HFFc6 (cell line): Measurements from ENCODE around the gene ZNF407. TPM values are rescaled to one million over a fixed set of nuclear protein-coding genes. Genes with fewer than 3 reads are reported as not detected.

Source experiments
- DNase-seq: peaks from one replicate; pipeline ENCODE4 v3.0.0-alpha.2; 2018
- H3K27ac Mint-ChIP-seq: 2 replicates; pipeline ENCODE4 v1.8.0; 2020; ENCODE audit warnings: mild to moderate bottlenecking, mixed read lengths
- H3K27me3 Mint-ChIP-seq: 2 replicates; pipeline ENCODE4 v1.8.0; 2021; ENCODE audit warnings: mild to moderate bottlenecking, moderate library complexity, mixed read lengths; ENCODE audit not compliant: insufficient read depth
- H3K36me3 Mint-ChIP-seq: 2 replicates; pipeline ENCODE4 v1.8.0; 2021; ENCODE audit warnings: low read depth, mixed read lengths
- H3K4me1 Mint-ChIP-seq: 2 replicates; pipeline ENCODE4 v1.8.0; 2020; ENCODE audit warnings: low read depth, mixed read lengths
- H3K4me3 Mint-ChIP-seq: 2 replicates; pipeline ENCODE4 v1.8.0; 2020; ENCODE audit warnings: mild to moderate bottlenecking, moderate library complexity, mixed read lengths
- H3K9me3 Mint-ChIP-seq: 2 replicates; pipeline ENCODE4 v1.8.0; 2020; ENCODE audit warnings: mild to moderate bottlenecking, mixed read lengths
- total RNA-seq, 6 experiments: library from RNA; stranded (reverse); fragmentation: NEBNext Ultra II Directional; extraction: Animal tissue kit (Norgen Biotek cat#: 25700); gene quantifications; 2 replicates in 1 of 6; 3 replicates in 5 of 6; pipeline ENCODE4 v1.2.3, GENCODE V29; 2021
- TF ChIP-seq, protein P1 (sequence below): fragments of 200-600 bp; sonication (generic); IDR thresholded peaks from 2 replicates; pipeline ENCODE4 v1.5.0; 2021; ENCODE audit warnings: antibody characterized with exemption, mild to moderate bottlenecking

Gene ZNF407
- total RNA-seq, 6 experiments from 2014 or later, result 7.9 to 9.7 (median 9.1) TPM

GRCh38 chr18:74709452-74709851 lies 111.8 kb downstream of the ZNF407 start:
- Mint-ChIP-seq H3K27ac (no peak overlapping the region), H3K4me1 (peaks cover 14% of the 10 kb centered on the region), H3K36me3 (no peaks in the 10 kb centered on the region), H3K9me3 (no peaks in the 10 kb centered on the region), H3K27me3 (no peaks in the 10 kb centered on the region), H3K4me3 (no peak overlapping the region)
- TF ChIP-seq, protein P1, sequence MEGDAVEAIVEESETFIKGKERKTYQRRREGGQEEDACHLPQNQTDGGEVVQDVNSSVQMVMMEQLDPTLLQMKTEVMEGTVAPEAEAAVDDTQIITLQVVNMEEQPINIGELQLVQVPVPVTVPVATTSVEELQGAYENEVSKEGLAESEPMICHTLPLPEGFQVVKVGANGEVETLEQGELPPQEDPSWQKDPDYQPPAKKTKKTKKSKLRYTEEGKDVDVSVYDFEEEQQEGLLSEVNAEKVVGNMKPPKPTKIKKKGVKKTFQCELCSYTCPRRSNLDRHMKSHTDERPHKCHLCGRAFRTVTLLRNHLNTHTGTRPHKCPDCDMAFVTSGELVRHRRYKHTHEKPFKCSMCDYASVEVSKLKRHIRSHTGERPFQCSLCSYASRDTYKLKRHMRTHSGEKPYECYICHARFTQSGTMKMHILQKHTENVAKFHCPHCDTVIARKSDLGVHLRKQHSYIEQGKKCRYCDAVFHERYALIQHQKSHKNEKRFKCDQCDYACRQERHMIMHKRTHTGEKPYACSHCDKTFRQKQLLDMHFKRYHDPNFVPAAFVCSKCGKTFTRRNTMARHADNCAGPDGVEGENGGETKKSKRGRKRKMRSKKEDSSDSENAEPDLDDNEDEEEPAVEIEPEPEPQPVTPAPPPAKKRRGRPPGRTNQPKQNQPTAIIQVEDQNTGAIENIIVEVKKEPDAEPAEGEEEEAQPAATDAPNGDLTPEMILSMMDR, result no peak
- no peak for DNase-seq

DNA sequence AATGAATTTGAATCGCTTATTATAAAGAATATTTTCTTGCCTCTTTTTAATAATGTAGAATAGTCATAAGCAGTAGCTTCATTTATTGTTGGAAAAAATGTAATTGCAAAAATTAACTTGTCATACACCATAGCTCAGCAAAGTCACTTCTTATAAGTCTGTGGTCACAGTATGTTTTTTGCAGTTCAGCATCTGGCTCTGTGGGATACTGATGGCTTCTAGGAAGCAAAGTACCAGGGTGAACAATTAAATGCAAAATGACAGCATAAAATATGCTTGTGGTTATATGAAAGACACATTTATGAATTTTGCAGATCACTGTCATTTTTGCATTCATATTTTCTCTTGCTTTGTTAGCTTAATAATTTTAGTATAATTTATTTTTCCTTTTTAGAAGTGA lies 116.5 kb downstream of the ZNF407 start:
- Mint-ChIP-seq H3K9me3 (no peaks in the 10 kb centered on the region), H3K4me1 (no peaks in the 10 kb centered on the region), H3K4me3 (no peak overlapping the region), H3K27me3 (no peaks in the 10 kb centered on the region), H3K36me3 (no peaks in the 10 kb centered on the region), H3K27ac (no peak overlapping the region)
- TF ChIP-seq, protein P1, result no peak
- DNase-seq, result no peak

- no peaks in the 10 kb centered on the region for H3K36me3 Mint-ChIP-seq
- H3K4me3 Mint-ChIP-seq, result no peak overlapping the region
- TF ChIP-seq, protein P1, result no peak
- no peak overlapping the region for H3K27ac Mint-ChIP-seq
- no peaks in the 10 kb centered on the region for H3K4me1 Mint-ChIP-seq
- no peaks in the 10 kb centered on the region for H3K27me3 Mint-ChIP-seq
- DNase-seq, result no peak
- no peaks in the 10 kb centered on the region for H3K9me3 Mint-ChIP-seq
Measured at GRCh38 chr18:74714791-74715190, 117.1 kb downstream of the ZNF407 start.

- H3K27ac Mint-ChIP-seq, result no peak overlapping the region
- no peaks in the 10 kb centered on the region for H3K4me1 Mint-ChIP-seq
- DNase-seq, result no peak
- H3K4me3 Mint-ChIP-seq, result no peak overlapping the region
- no peaks in the 10 kb centered on the region for H3K27me3 Mint-ChIP-seq
- no peaks in the 10 kb centered on the region for H3K36me3 Mint-ChIP-seq
- TF ChIP-seq, protein P1, result no peak
- no peaks in the 10 kb centered on the region for H3K9me3 Mint-ChIP-seq
Measured at GRCh38 chr18:74715306-74715705, 117.6 kb downstream of the ZNF407 start.

GRCh38 chr18:74715865-74716712 lies 118.4 kb downstream of the ZNF407 start:
- DNase-seq, result no peak
- no peak overlapping the region for H3K27ac Mint-ChIP-seq
- TF ChIP-seq, protein P1, result no peak
- peaks cover 5% of the 10 kb centered on the region for H3K4me1 Mint-ChIP-seq
- no peaks in the 10 kb centered on the region for H3K36me3 Mint-ChIP-seq
- H3K9me3 Mint-ChIP-seq, result no peaks in the 10 kb centered on the region
- H3K27me3 Mint-ChIP-seq, result no peaks in the 10 kb centered on the region
- no peak overlapping the region for H3K4me3 Mint-ChIP-seq
